ENCODE data around the gene DYNLT1. TPM values are rescaled to one million over a fixed set of nuclear protein-coding genes. Genes with fewer than 3 reads are reported as not detected.

DYNLT1 gene
- total and polyA plus RNA-seq, 10 of the 15 experiments (the other 5 are each of a cell fraction or from before 2014, with no cell fraction given), result 33.6 to 298 (median 89.2) TPM

- WGBS (ENCODE audit: insufficient coverage, insufficient replicate concordance, low lambda C conversion rate, missing lambda C conversion rate), result 0% methylated on average over 15 of the region's 15 CpGs
- peak; percentile 72 for FAIRE-seq
- H3K27ac ChIP-seq (ENCODE audit: control insufficient read depth, insufficient read depth), result peak within 1 kb of the TSS; percentile 76
- intact Hi-C loops (cut with micrococcal nuclease; ENCODE audit: unreplicated experiment), result loop anchor here (2.0 to 5.0 kb wide), 5 partner anchors 43 to 887 kb away; partner anchors contain the start of gene EZR
- BruUV-seq (replicated peaks), result TSS peak; percentile 78
- H3K9me3 ChIP-seq (replicated peaks; ENCODE audit: control insufficient read depth, insufficient read depth, low read length), result no peaks in the 10 kb centered on the region
- ChIA-PET CTCF (interaction anchor here (0.8 to 10.4 kb wide), 14 partner anchors 10 to 436 kb away, joined by 3 to 72 read pairs (median 4); partner anchors contain the start of gene RSPH3), RAD21 (ENCODE audit: unreplicated experiment) (interaction anchor here (0.6 to 3.3 kb wide), 17 partner anchors 9 to 457 kb away, joined by 3 to 19 read pairs (median 3); no protein-coding TSS in a partner anchor), POLR2A (interaction anchor here (0.5 to 3.1 kb wide), 8 partner anchors 13 to 287 kb away, joined by 3 to 13 read pairs (median 3); no protein-coding TSS in a partner anchor), SMC1A (ENCODE audit: uncharacterized antibody, unreplicated experiment) (interaction anchor here (0.6 to 3.9 kb wide), 25 partner anchors 10 to 435 kb away, joined by 3 to 27 read pairs (median 5); partner anchors contain the start of gene TMEM181)
- peak within 1 kb of the TSS; percentile 59; the same call in 1 of the 2 replicates for H2AFZ ChIP-seq (ENCODE audit: control insufficient read depth, low read depth, low read length)
- no peaks in the 10 kb centered on the region for H3K27me3 ChIP-seq (replicated peaks in 1 of 2; ENCODE audit: control insufficient read depth in 2 of 2, insufficient read depth in 2 of 2, low read length in 1 of 2)
- peak within 1 kb of the TSS; percentile 45; the same call in 1 of the 2 replicates for H3K4me3 ChIP-seq
- ATAC-seq, result peak; percentile 71
- peaks cover under 1% of the 10 kb centered on the region for H3K79me2 ChIP-seq (ENCODE audit: control insufficient read depth, insufficient read depth, low read length)
- peak within 1 kb of the TSS; percentile 62 for H3K9ac ChIP-seq (ENCODE audit: control insufficient read depth, insufficient read depth, low read length)
- no peaks in the 10 kb centered on the region for H3K36me3 ChIP-seq (ENCODE audit: control insufficient read depth in 2 of 2, insufficient read depth in 2 of 2, low read length in 1 of 2)
- peak within 1 kb of the TSS; percentile 58 for H3K4me2 ChIP-seq (ENCODE audit: control insufficient read depth, insufficient read depth)
- DNase-seq (ENCODE audit: low read depth, low spot score), result peak; percentile 95
- no peaks in the 10 kb centered on the region for H4K20me1 ChIP-seq (ENCODE audit: control insufficient read depth, insufficient read depth)
- in situ Hi-C loops (cut with MboI), result no loop called here
- H3K4me1 ChIP-seq (ENCODE audit: control insufficient read depth, insufficient read depth, low read length), result peaks cover 43% of the 10 kb centered on the region
- TF ChIP-seq ATF2 (IDR thresholded peaks at IDR 0.05; ENCODE audit: low read length), result peak; percentile 90; the same call in 1 of the 2 replicates
- TF ChIP-seq SMC3 (IDR thresholded peaks at IDR 0.05; ENCODE audit: borderline replicate concordance, low read length), result no peak
- no peak for TF ChIP-seq EZH2 (IDR thresholded peaks at IDR 0.05; ENCODE audit: borderline replicate concordance, control insufficient read depth, low read depth, low read length)
- no peak for TF ChIP-seq ZBTB4 (CRISPR knock-in tag; IDR thresholded peaks at IDR 0.05)
- no peak for TF ChIP-seq RBBP5 (conservative IDR thresholded peaks at IDR 0.05)
- TF ChIP-seq ZBTB11 (CRISPR knock-in tag; IDR thresholded peaks at IDR 0.05), result no peak
- peak in 1 of 2 experiments; percentile 31; a peak in 1 of 3 replicates for TF ChIP-seq EGR1 (IDR thresholded peaks at IDR 0.05; ENCODE audit: borderline replicate concordance in 1 of 2, low read depth in 2 of 2, low read length in 2 of 2)
- no peak for TF ChIP-seq SRF (IDR thresholded peaks at IDR 0.05; ENCODE audit: low read depth in 2 of 2, low read length in 2 of 2)
- TF ChIP-seq RELB (IDR thresholded peaks at IDR 0.05; ENCODE audit: low read depth), result peak; percentile 96
Observed at GRCh38 chr6:158649289-158650143, 5.0 kb upstream of the DYNLT1 start, which contains the start of gene SYTL3. Gene SYTL3, plus strand, starts transcription at chr6:158650054. Its CDS starts 13,215 bp downstream, at chr6:158663269.

All from GM12878 (cell line).